ENCODE data around the gene RELN.

The RELN gene

GRCh38 chr7:103690242-103690974 is 299.1 kb downstream of the RELN start:
- Histone ChIP-seq H3K27ac (ENCODE audit: low read depth, low read length, poor library complexity, severe bottlenecking) (no peak overlapping the region), H3K4me1 (ENCODE audit: insufficient read depth, low read length, severe bottlenecking) (no peaks in the 10 kb centered on the region), H3K79me2 (ENCODE audit: insufficient read depth, low read length) (no peaks in the 10 kb centered on the region), H4K20me1 (ENCODE audit: insufficient read depth, low read length) (no peaks in the 10 kb centered on the region), H3K4me3 (ENCODE audit: low read depth, low read length, poor library complexity, severe bottlenecking) (no peak overlapping the region), H3K4me2 (ENCODE audit: low read length) (no peak overlapping the region), H3K9me2 (ENCODE audit: low read depth, low read length) (no peaks in the 10 kb centered on the region), H3K9ac (ENCODE audit: low read length) (no peak overlapping the region), H3K36me3 (ENCODE audit: insufficient read depth, low read length) (no peaks in the 10 kb centered on the region), H3F3A (ENCODE audit: insufficient read depth, low read length) (no peaks in the 10 kb centered on the region), H2AFZ (ENCODE audit: low read length) (no peak overlapping the region), H3K27me3 (ENCODE audit: insufficient read depth, low read length) (no peaks in the 10 kb centered on the region), H3K9me3 (ENCODE audit: low read length) (no peaks in the 10 kb centered on the region)
- no peak for TF ChIP-seq EZH2 (IDR thresholded peaks at IDR 0.05; ENCODE audit: borderline replicate concordance, low read length)
- TF ChIP-seq, protein P1, sequence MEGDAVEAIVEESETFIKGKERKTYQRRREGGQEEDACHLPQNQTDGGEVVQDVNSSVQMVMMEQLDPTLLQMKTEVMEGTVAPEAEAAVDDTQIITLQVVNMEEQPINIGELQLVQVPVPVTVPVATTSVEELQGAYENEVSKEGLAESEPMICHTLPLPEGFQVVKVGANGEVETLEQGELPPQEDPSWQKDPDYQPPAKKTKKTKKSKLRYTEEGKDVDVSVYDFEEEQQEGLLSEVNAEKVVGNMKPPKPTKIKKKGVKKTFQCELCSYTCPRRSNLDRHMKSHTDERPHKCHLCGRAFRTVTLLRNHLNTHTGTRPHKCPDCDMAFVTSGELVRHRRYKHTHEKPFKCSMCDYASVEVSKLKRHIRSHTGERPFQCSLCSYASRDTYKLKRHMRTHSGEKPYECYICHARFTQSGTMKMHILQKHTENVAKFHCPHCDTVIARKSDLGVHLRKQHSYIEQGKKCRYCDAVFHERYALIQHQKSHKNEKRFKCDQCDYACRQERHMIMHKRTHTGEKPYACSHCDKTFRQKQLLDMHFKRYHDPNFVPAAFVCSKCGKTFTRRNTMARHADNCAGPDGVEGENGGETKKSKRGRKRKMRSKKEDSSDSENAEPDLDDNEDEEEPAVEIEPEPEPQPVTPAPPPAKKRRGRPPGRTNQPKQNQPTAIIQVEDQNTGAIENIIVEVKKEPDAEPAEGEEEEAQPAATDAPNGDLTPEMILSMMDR (IDR thresholded peaks at IDR 0.05; ENCODE audit: low read length), result no peak

DNA sequence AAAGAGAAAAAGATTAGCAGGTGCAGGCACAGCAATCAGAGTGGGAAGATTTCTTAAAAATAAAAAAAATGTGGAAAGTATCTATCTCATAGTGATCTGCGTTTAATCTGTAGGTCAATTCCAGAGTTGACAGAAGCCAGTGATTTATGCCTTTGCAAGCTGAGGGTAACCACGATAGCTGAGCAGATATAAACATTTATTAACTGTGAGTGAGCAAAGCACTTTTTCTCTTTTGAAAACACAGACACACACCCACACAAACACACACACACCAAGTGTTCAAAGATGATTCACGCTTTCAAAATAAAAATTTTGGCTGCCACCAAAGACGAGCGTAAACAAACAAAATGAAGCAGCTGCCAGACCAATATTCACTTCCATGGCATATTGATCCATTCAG is 300.2 kb downstream of the RELN start:
- TF ChIP-seq, protein P1 (IDR thresholded peaks at IDR 0.05; ENCODE audit: low read length), result no peak
- no peak for TF ChIP-seq EZH2 (IDR thresholded peaks at IDR 0.05; ENCODE audit: borderline replicate concordance, low read length)
- Histone ChIP-seq H3K27ac (ENCODE audit: low read depth, low read length, poor library complexity, severe bottlenecking) (no peak overlapping the region), H3K9ac (ENCODE audit: low read length) (no peak overlapping the region), H3K4me3 (ENCODE audit: low read depth, low read length, poor library complexity, severe bottlenecking) (no peak overlapping the region), H3K9me2 (ENCODE audit: low read depth, low read length) (no peaks in the 10 kb centered on the region), H3K79me2 (ENCODE audit: insufficient read depth, low read length) (no peaks in the 10 kb centered on the region), H3K4me2 (ENCODE audit: low read length) (no peak overlapping the region), H3K36me3 (ENCODE audit: insufficient read depth, low read length) (no peaks in the 10 kb centered on the region), H3F3A (ENCODE audit: insufficient read depth, low read length) (no peaks in the 10 kb centered on the region), H3K9me3 (ENCODE audit: low read length) (no peaks in the 10 kb centered on the region), H3K4me1 (ENCODE audit: insufficient read depth, low read length, severe bottlenecking) (no peaks in the 10 kb centered on the region), H2AFZ (ENCODE audit: low read length) (no peak overlapping the region), H3K27me3 (ENCODE audit: insufficient read depth, low read length) (no peaks in the 10 kb centered on the region), H4K20me1 (ENCODE audit: insufficient read depth, low read length) (no peaks in the 10 kb centered on the region)

GRCh38 chr7:103687951-103688350 is 301.5 kb downstream of the RELN start:
- Histone ChIP-seq H3K9me3 (ENCODE audit: low read length) (no peaks in the 10 kb centered on the region), H4K20me1 (ENCODE audit: insufficient read depth, low read length) (no peaks in the 10 kb centered on the region), H3K4me1 (ENCODE audit: insufficient read depth, low read length, severe bottlenecking) (no peaks in the 10 kb centered on the region), H3K27ac (ENCODE audit: low read depth, low read length, poor library complexity, severe bottlenecking) (no peak overlapping the region), H3K36me3 (ENCODE audit: insufficient read depth, low read length) (no peaks in the 10 kb centered on the region), H3K79me2 (ENCODE audit: insufficient read depth, low read length) (no peaks in the 10 kb centered on the region), H3K4me3 (ENCODE audit: low read depth, low read length, poor library complexity, severe bottlenecking) (no peak overlapping the region), H3F3A (ENCODE audit: insufficient read depth, low read length) (no peaks in the 10 kb centered on the region), H2AFZ (ENCODE audit: low read length) (no peak overlapping the region), H3K9me2 (ENCODE audit: low read depth, low read length) (no peaks in the 10 kb centered on the region), H3K4me2 (ENCODE audit: low read length) (no peak overlapping the region), H3K9ac (ENCODE audit: low read length) (no peak overlapping the region), H3K27me3 (ENCODE audit: insufficient read depth, low read length) (no peaks in the 10 kb centered on the region)
- TF ChIP-seq, protein P1 (IDR thresholded peaks at IDR 0.05; ENCODE audit: low read length), result no peak
- TF ChIP-seq EZH2 (IDR thresholded peaks at IDR 0.05; ENCODE audit: borderline replicate concordance, low read length), result no peak

Measured in OCI-LY1 (cell line).